Stomach (tissue), 4 donors: ENCODE results near the gene APELA.

ENCODE experiments used
- CTCF ChIP-seq, 7 experiments: fragments of 450-650 bp in 4 of 7; fragments of 200-600 bp in 3 of 7; sonication (generic) in 3 of 7; IDR thresholded peaks; one replicate each; pipeline ENCODE4 v1.5.1; 2016 to 2019; ENCODE audit warnings: antibody characterized with exemption in 7 of 7, control low read depth in 2 of 7, mild to moderate bottlenecking in 1 of 7
- EP300 ChIP-seq: sonication (generic); formaldehyde crosslinking; IDR thresholded peaks from one replicate; pipeline ENCODE4 v1.6.1; 2017; ENCODE audit warnings: antibody characterized with exemption
- POLR2A ChIP-seq, 4 donors: fragments of 450-650 bp; IDR thresholded peaks; one replicate each; pipeline ENCODE4 v1.6.1; 2016; ENCODE audit warnings: antibody characterized with exemption in 4 of 4, control low read depth in 2 of 4, mild to moderate bottlenecking in 1 of 4, moderate library complexity in 1 of 4
- POLR2AphosphoS5 ChIP-seq, 3 donors: sonication (generic); formaldehyde crosslinking; IDR thresholded peaks; one replicate each; pipeline ENCODE4 v1.6.1; 2016; ENCODE audit warnings: antibody characterized with exemption in 3 of 3

DNA sequence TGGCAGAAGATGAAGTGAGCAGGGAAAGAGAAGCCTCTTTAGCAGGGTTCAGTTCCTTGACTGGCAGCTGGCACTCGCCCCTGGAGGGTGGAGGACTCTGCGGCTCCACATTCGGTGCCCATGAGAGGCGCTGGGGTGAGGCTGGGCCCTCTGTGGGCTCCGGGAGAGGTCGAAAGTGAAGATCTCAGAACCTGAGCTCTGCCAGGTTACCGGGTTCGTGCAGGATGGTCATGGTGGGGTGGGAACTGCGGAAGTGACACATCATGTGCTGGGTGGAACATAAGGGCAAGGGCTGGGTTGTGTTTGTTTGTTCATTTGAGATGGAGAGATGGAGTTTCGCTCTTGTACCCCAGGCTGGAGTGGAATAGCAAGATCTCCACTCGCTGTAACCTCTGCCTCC is 56.3 kb downstream of the APELA start:
- TF ChIP-seq CTCF (IDR thresholded peaks at IDR 0.05) (no peak), POLR2A (IDR thresholded peaks at IDR 0.05) (no peak), EP300 (no peak), POLR2AphosphoS5 (IDR thresholded peaks at IDR 0.05) (no peak)
